Kidney capillary endothelial cell (primary cell): ENCODE results near the gene KLK4.

ENCODE experiments used
- DNase-seq: peaks from one replicate; pipeline ENCODE4 v3.0.0-alpha.2; 2018; ENCODE audit warnings: low spot score

The KLK4 gene

GRCh38 chr19:50878851-50879250 lies 32.3 kb downstream of the KLK4 start:
- DNase-seq = no peak

- DNase-seq = no peak
Observed at GRCh38 chr19:50877338-50877737, 33.9 kb downstream of the KLK4 start.

GRCh38 chr19:50876456-50876855 lies 34.7 kb downstream of the KLK4 start:
- no peak for DNase-seq

GRCh38 chr19:50875795-50876422 lies 35.3 kb downstream of the KLK4 start:
- DNase-seq = no peak

GRCh38 chr19:50874211-50874610 lies 37.0 kb downstream of the KLK4 start:
- DNase-seq = no peak

- no peak for DNase-seq
Observed at GRCh38 chr19:50873056-50873455, 38.1 kb downstream of the KLK4 start, which contains the start of gene KLK2. Gene KLK2 (plus strand): TSS chr19:50873439. CDS start chr19:50873474, 35 bp downstream.

- no peak for DNase-seq
Observed at GRCh38 chr19:50870417-50871089, 40.6 kb downstream of the KLK4 start.

GRCh38 chr19:50869479-50869878 lies 41.7 kb downstream of the KLK4 start:
- no peak for DNase-seq

- no peak for DNase-seq
Observed at GRCh38 chr19:50861496-50862286, 49.5 kb downstream of the KLK4 start.

GRCh38 chr19:50861010-50861409 lies 50.2 kb downstream of the KLK4 start:
- no peak for DNase-seq

GRCh38 chr19:50859849-50860248 lies 51.3 kb downstream of the KLK4 start:
- no peak for DNase-seq

- DNase-seq = no peak
Observed at GRCh38 chr19:50858886-50859285, 52.3 kb downstream of the KLK4 start.

- no peak for DNase-seq
Observed at GRCh38 chr19:50857366-50857765, 53.8 kb downstream of the KLK4 start.
